ENCODE measurements around the gene GFY. TPM values are rescaled to one million over a fixed set of nuclear protein-coding genes. Genes with fewer than 3 reads are reported as not detected.

GFY gene
- total and polyA plus RNA-seq, 2 donors from 2014 or later: not detected

DNA sequence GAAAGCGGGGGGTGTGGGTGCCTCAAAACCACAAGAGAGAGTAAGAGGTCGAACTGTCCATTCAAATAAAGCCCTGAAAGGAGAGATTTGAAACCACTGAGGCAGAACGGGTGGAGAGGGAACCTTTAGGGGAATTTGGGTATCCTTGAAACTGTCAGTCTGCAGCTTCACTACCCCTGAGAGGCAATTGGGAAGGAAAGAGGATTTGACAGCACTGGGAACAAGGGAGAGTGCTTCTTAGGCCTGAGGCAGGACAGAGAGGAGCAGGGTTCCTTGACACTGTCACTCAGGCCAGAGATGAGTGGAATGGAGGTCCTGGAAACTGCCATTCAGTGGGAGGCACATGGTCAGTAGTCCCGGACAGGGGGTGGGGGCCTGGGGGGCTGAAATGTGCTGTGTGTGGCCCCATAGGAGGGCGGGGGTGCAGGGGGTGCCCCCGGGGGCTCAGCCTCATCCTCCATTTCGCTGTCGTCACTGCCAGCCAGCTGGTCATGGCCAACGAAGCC, 5.0 kb downstream of the GFY start:
- Histone ChIP-seq H3K9ac (ENCODE audit: low read length in 3 of 3) (no peak overlapping the region), H3K4me3 (ENCODE audit: low read length in 3 of 3) (no peak overlapping the region), H3K27me3 (ENCODE audit: control insufficient read depth, insufficient read depth, low read length) (peaks cover 62% of the 10 kb centered on the region), H3K36me3 (ENCODE audit: control insufficient read depth in 2 of 3, insufficient read depth in 3 of 3, low read length in 3 of 3) (no peaks in the 10 kb centered on the region), H3K9me3 (ENCODE audit: control insufficient read depth in 2 of 3, insufficient read depth in 1 of 3, low read length in 3 of 3) (no peaks in the 10 kb centered on the region), H3K27ac (ENCODE audit: low read depth in 2 of 2, low read length in 2 of 2) (no peak overlapping the region), H3K4me1 (ENCODE audit: control insufficient read depth in 2 of 3, insufficient read depth in 2 of 3, low read depth in 1 of 3, low read length in 3 of 3) (no peaks in the 10 kb centered on the region)
- no peak for FAIRE-seq
- DNase-seq: no peak
- intact Hi-C loops (cut with DNase I): loop anchor here (10.0 kb wide), 1 partner anchor 205 kb away; no protein-coding TSS in a partner anchor
- TF ChIP-seq CTCF (IDR thresholded peaks at IDR 0.05; ENCODE audit: borderline replicate concordance, extremely low read depth, insufficient read depth): no peak

DNA sequence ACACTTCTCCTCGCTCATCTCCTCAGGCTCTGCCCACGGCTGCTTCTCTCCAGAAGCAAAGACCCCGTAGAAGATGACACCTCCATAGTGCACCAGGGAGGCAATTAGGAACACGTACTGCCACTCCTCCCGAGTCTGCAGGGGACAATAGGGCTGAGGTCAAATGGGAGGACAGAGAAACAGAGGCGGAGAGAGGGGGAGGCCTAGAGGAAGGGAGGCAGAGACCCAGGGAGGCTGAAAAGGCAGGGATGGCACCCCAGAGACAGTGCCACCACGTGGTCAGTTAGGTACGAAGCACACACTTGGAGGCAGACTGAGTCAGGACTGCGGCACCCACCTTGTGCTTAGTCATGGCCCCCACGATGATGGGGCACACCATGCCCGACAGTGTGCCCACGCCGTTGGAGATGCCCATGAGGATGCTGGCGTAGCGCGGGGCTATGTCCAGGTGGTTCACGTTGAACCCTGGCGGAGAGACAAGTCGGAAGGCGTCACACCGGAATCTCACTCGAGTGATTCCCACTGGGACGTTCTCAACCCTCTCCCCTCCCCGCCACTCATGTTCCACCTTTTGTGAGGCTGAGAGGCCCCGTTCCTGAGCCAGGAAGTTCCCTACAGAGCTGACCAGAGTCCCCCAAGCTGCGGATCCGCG, 5.6 kb downstream of the GFY start:
- DNase-seq (no peak), FAIRE-seq (no peak)
- Histone ChIP-seq H3K9me3 (ENCODE audit: control insufficient read depth in 2 of 3, insufficient read depth in 1 of 3, low read length in 3 of 3) (no peaks in the 10 kb centered on the region), H3K36me3 (ENCODE audit: control insufficient read depth in 2 of 3, insufficient read depth in 3 of 3, low read length in 3 of 3) (no peaks in the 10 kb centered on the region), H3K4me3 (ENCODE audit: low read length in 3 of 3) (no peak overlapping the region), H3K27ac (ENCODE audit: low read depth in 2 of 2, low read length in 2 of 2) (no peak overlapping the region), H3K4me1 (ENCODE audit: control insufficient read depth in 2 of 3, insufficient read depth in 2 of 3, low read depth in 1 of 3, low read length in 3 of 3) (no peaks in the 10 kb centered on the region), H3K27me3 (ENCODE audit: control insufficient read depth, insufficient read depth, low read length) (peaks cover 60% of the 10 kb centered on the region), H3K9ac (ENCODE audit: low read length in 3 of 3) (no peak overlapping the region)
- intact Hi-C loops (cut with DNase I): loop anchor here (10.0 kb wide), 1 partner anchor 206 kb away; no protein-coding TSS in a partner anchor
- TF ChIP-seq CTCF (IDR thresholded peaks at IDR 0.05; ENCODE audit: borderline replicate concordance, extremely low read depth, insufficient read depth): no peak

DNA sequence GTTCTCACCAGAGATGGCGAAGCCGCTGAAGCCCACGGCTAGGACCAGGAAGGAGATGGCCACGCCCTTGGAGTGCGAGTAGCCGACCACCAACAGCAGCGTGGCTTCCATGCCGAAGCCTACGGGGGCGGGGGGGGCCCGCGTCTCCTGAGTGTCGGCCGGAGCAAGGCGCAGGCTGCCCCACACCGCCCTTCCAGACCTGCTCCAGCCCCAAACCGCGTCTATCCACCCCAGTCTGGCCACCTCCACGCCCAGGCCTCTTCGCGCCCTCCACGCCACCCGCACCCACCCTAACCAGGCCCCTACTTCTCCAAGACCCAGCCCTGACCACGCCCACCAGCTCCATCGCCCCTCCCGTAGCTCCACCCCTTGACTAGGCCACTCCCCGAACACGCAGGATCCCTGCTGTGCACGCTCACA, 6.2 kb downstream of the GFY start:
- no peak overlapping the region for H3K4me3 ChIP-seq (ENCODE audit: low read length in 3 of 3)
- DNase-seq (no peak), FAIRE-seq (no peak)
- no peak overlapping the region for H3K9ac ChIP-seq (ENCODE audit: low read length in 3 of 3)
- H3K36me3 ChIP-seq (ENCODE audit: control insufficient read depth in 2 of 3, insufficient read depth in 3 of 3, low read length in 3 of 3): no peaks in the 10 kb centered on the region
- no peaks in the 10 kb centered on the region for H3K9me3 ChIP-seq (ENCODE audit: control insufficient read depth in 2 of 3, insufficient read depth in 1 of 3, low read length in 3 of 3)
- no peaks in the 10 kb centered on the region for H3K4me1 ChIP-seq (ENCODE audit: control insufficient read depth in 2 of 3, insufficient read depth in 2 of 3, low read depth in 1 of 3, low read length in 3 of 3)
- H3K27me3 ChIP-seq (ENCODE audit: control insufficient read depth, insufficient read depth, low read length): peaks cover 59% of the 10 kb centered on the region
- intact Hi-C loops (cut with DNase I): loop anchor here (10.0 kb wide), 1 partner anchor 207 kb away; no protein-coding TSS in a partner anchor
- no peak for TF ChIP-seq CTCF (IDR thresholded peaks at IDR 0.05; ENCODE audit: borderline replicate concordance, extremely low read depth, insufficient read depth)
- H3K27ac ChIP-seq (ENCODE audit: low read depth in 2 of 2, low read length in 2 of 2): no peak overlapping the region

All from kidney (tissue), 14 donors.